ENCODE data around the gene OR2AT4.
"Not testable (repeated sequence)": the region's sequence is repeated elsewhere in the genome, so short reads cannot be mapped to it uniquely, and the experiment has no call there.

The OR2AT4 gene

GRCh38 chr11:75068559-75068958, 28.1 kb downstream of the OR2AT4 start:
- DNase-seq (ENCODE audit: low read depth), result no peak

GRCh38 chr11:75066061-75066460, 30.6 kb downstream of the OR2AT4 start:
- no peak for DNase-seq (ENCODE audit: low read depth)

GRCh38 chr11:75063741-75064314, 32.8 kb downstream of the OR2AT4 start:
- no peak for DNase-seq (ENCODE audit: low read depth)

- no peak for DNase-seq (ENCODE audit: low read depth)
Measured at GRCh38 chr11:75059299-75059698, 37.4 kb downstream of the OR2AT4 start.

GRCh38 chr11:75056814-75057213, 39.9 kb downstream of the OR2AT4 start:
- no peak for DNase-seq (ENCODE audit: low read depth)

- no peak for DNase-seq (ENCODE audit: low read depth)
Measured at GRCh38 chr11:75055511-75055910, 41.2 kb downstream of the OR2AT4 start.

GRCh38 chr11:75052457-75052856, 44.2 kb downstream of the OR2AT4 start:
- no peak for DNase-seq (ENCODE audit: low read depth)

GRCh38 chr11:75051043-75051442, 45.6 kb downstream of the OR2AT4 start:
- DNase-seq (ENCODE audit: low read depth), result no peak

- no peak for DNase-seq (ENCODE audit: low read depth)
Measured at GRCh38 chr11:75050516-75050915, 46.2 kb downstream of the OR2AT4 start.

- DNase-seq (ENCODE audit: low read depth), result not testable (repeated sequence)
Measured at GRCh38 chr11:75049501-75050266, 47.0 kb downstream of the OR2AT4 start.

- no peak for DNase-seq (ENCODE audit: low read depth)
Measured at GRCh38 chr11:75047191-75047590, 49.5 kb downstream of the OR2AT4 start.

GRCh38 chr11:75046668-75047067, 50.0 kb downstream of the OR2AT4 start:
- not testable (repeated sequence) for DNase-seq (ENCODE audit: low read depth)

GRCh38 chr11:75044381-75045170, 52.1 kb downstream of the OR2AT4 start:
- DNase-seq (ENCODE audit: low read depth), result not testable (repeated sequence)

- DNase-seq (ENCODE audit: low read depth), result not testable (repeated sequence)
Measured at GRCh38 chr11:75041821-75042220, 54.9 kb downstream of the OR2AT4 start.

- DNase-seq (ENCODE audit: low read depth), result no peak
Measured at GRCh38 chr11:75041263-75041662, 55.4 kb downstream of the OR2AT4 start.

- DNase-seq (ENCODE audit: low read depth), result no peak
Measured at GRCh38 chr11:75040167-75040770, 56.4 kb downstream of the OR2AT4 start.

- no peak for DNase-seq (ENCODE audit: low read depth)
Measured at GRCh38 chr11:75035911-75036565, 60.6 kb downstream of the OR2AT4 start.

GRCh38 chr11:75035256-75035655, 61.4 kb downstream of the OR2AT4 start:
- DNase-seq (ENCODE audit: low read depth), result no peak

GRCh38 chr11:75033916-75034315, 62.8 kb downstream of the OR2AT4 start:
- DNase-seq (ENCODE audit: low read depth), result no peak

GRCh38 chr11:75032550-75032935, 64.1 kb downstream of the OR2AT4 start:
- DNase-seq (ENCODE audit: low read depth), result no peak

- DNase-seq (ENCODE audit: low read depth), result peak; percentile 31
Measured at GRCh38 chr11:75031771-75032549, 64.7 kb downstream of the OR2AT4 start.
